ENCODE data around the gene GPLD1.
"Not testable (repeated sequence)": the region's sequence is repeated elsewhere in the genome, so short reads cannot be mapped to it uniquely, and the experiment has no call there.

Gene GPLD1

GRCh38 chr6:24451581-24452388, 37.6 kb downstream of the GPLD1 start:
- DNase-seq = no peak

- no peak for DNase-seq
These were observed 40.4 kb downstream of the GPLD1 start for GRCh38 chr6:24448828-24449525.

GRCh38 chr6:24448396-24448795, 41.0 kb downstream of the GPLD1 start:
- DNase-seq = no peak

GRCh38 chr6:24446670-24447069, 42.7 kb downstream of the GPLD1 start:
- no peak for DNase-seq

- no peak for DNase-seq
These were observed 43.7 kb downstream of the GPLD1 start for GRCh38 chr6:24445704-24446103.

GRCh38 chr6:24444588-24444987, 44.8 kb downstream of the GPLD1 start:
- DNase-seq = no peak

- DNase-seq = no peak
These were observed 47.8 kb downstream of the GPLD1 start for GRCh38 chr6:24441599-24441904.

- no peak for DNase-seq
These were observed 48.3 kb downstream of the GPLD1 start for GRCh38 chr6:24440897-24441598.

GRCh38 chr6:24439858-24440539, 49.4 kb downstream of the GPLD1 start:
- no peak for DNase-seq

- DNase-seq = no peak
These were observed 52.4 kb downstream of the GPLD1 start for GRCh38 chr6:24436979-24437378.

- no peak for DNase-seq
These were observed 56.8 kb downstream of the GPLD1 start for GRCh38 chr6:24432611-24433010.

GRCh38 chr6:24431045-24431451, 58.3 kb downstream of the GPLD1 start:
- DNase-seq = no peak

- no peak for DNase-seq
These were observed 59.3 kb downstream of the GPLD1 start for GRCh38 chr6:24430086-24430485.

- DNase-seq = no peak
These were observed 60.2 kb downstream of the GPLD1 start for GRCh38 chr6:24429146-24429545.

- no peak for DNase-seq
These were observed 60.8 kb downstream of the GPLD1 start for GRCh38 chr6:24428615-24429014.

GRCh38 chr6:24426729-24427446, 62.5 kb downstream of the GPLD1 start:
- no peak for DNase-seq

GRCh38 chr6:24425091-24425490, 64.3 kb downstream of the GPLD1 start:
- DNase-seq = no peak

- DNase-seq = no peak
These were observed 69.9 kb downstream of the GPLD1 start for GRCh38 chr6:24419526-24419925.

- DNase-seq = no peak
These were observed 73.6 kb downstream of the GPLD1 start for GRCh38 chr6:24415753-24416152.

GRCh38 chr6:24414531-24414930, 74.8 kb downstream of the GPLD1 start:
- not testable (repeated sequence) for DNase-seq

GRCh38 chr6:24412294-24412693, 77.1 kb downstream of the GPLD1 start:
- DNase-seq = no peak

GRCh38 chr6:24410622-24411021, 78.8 kb downstream of the GPLD1 start:
- no peak for DNase-seq

Data from KG1 (cell line).